Progenitor cell of endocrine pancreas (in vitro differentiated cells): ENCODE results near the gene GALNT15. TPM values are rescaled to one million over a fixed set of nuclear protein-coding genes. Genes with fewer than 3 reads are reported as not detected.

Source experiments
- DNase-seq: peaks from one replicate; pipeline ENCODE4 v3.0.0; 2021; ENCODE audit warnings: low spot score; ENCODE audit not compliant: unreplicated experiment
- H3K27ac Mint-ChIP-seq: 2 replicates; pipeline ENCODE4 v1.8.0; 2021; ENCODE audit warnings: mild to moderate bottlenecking, moderate library complexity, mixed read lengths
- H3K27me3 Mint-ChIP-seq: 2 replicates; pipeline ENCODE4 v1.8.0; 2021; ENCODE audit warnings: mixed read lengths
- H3K36me3 Mint-ChIP-seq: 2 replicates; pipeline ENCODE4 v1.8.0; 2022; ENCODE audit warnings: mixed read lengths; ENCODE audit not compliant: insufficient read depth
- H3K4me1 Mint-ChIP-seq: 2 replicates; pipeline ENCODE4 v1.8.0; 2021; ENCODE audit warnings: low read depth, mixed read lengths
- H3K4me3 Mint-ChIP-seq: 2 replicates; pipeline ENCODE4 v1.8.0; 2021; ENCODE audit warnings: low read depth, mild to moderate bottlenecking, moderate library complexity, mixed read lengths
- H3K9me3 Mint-ChIP-seq: 2 replicates; pipeline ENCODE4 v1.8.0; 2021; ENCODE audit warnings: low read depth, mixed read lengths
- total RNA-seq: library from RNA; stranded (reverse); gene quantifications from 2 replicates; pipeline ENCODE4 v1.2.1, GENCODE V29; 2021
- TF ChIP-seq, protein P1 (sequence below): fragments of 200-600 bp; sonication (generic); IDR thresholded peaks from one replicate; pipeline ENCODE4 v1.5.0; 2021; ENCODE audit warnings: antibody characterized with exemption, mild to moderate bottlenecking; ENCODE audit not compliant: unreplicated experiment

GALNT15 gene
- total RNA-seq, 1 donor from 2014 or later: 0.46 TPM

DNA sequence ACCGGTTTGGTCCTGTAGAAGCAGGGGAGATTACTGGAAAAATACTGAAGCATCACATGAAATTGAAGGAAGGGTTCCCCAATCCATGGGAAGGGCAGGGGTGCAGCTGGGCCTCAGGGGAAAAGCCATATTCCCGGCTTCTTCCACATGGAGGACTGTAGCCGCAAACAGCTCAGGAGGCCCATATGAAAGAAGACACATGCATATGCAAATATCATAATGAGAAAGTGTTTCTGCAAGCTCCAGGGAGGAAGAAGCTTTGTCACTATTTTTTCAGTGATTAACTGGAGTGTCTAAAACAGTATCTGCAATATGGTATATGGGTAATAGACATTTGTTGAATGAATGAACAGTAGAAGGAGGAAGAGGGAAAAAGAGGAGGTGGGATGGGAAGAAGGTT, 71.1 kb downstream of the GALNT15 start:
- no peaks in the 10 kb centered on the region for H3K36me3 Mint-ChIP-seq
- TF ChIP-seq, protein P1, sequence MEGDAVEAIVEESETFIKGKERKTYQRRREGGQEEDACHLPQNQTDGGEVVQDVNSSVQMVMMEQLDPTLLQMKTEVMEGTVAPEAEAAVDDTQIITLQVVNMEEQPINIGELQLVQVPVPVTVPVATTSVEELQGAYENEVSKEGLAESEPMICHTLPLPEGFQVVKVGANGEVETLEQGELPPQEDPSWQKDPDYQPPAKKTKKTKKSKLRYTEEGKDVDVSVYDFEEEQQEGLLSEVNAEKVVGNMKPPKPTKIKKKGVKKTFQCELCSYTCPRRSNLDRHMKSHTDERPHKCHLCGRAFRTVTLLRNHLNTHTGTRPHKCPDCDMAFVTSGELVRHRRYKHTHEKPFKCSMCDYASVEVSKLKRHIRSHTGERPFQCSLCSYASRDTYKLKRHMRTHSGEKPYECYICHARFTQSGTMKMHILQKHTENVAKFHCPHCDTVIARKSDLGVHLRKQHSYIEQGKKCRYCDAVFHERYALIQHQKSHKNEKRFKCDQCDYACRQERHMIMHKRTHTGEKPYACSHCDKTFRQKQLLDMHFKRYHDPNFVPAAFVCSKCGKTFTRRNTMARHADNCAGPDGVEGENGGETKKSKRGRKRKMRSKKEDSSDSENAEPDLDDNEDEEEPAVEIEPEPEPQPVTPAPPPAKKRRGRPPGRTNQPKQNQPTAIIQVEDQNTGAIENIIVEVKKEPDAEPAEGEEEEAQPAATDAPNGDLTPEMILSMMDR: no peak
- no peaks in the 10 kb centered on the region for H3K9me3 Mint-ChIP-seq
- no peak overlapping the region for H3K4me3 Mint-ChIP-seq
- no peak for DNase-seq
- H3K27ac Mint-ChIP-seq: no peak overlapping the region
- peaks cover 2% of the 10 kb centered on the region for H3K27me3 Mint-ChIP-seq
- H3K4me1 Mint-ChIP-seq: no peaks in the 10 kb centered on the region

DNA sequence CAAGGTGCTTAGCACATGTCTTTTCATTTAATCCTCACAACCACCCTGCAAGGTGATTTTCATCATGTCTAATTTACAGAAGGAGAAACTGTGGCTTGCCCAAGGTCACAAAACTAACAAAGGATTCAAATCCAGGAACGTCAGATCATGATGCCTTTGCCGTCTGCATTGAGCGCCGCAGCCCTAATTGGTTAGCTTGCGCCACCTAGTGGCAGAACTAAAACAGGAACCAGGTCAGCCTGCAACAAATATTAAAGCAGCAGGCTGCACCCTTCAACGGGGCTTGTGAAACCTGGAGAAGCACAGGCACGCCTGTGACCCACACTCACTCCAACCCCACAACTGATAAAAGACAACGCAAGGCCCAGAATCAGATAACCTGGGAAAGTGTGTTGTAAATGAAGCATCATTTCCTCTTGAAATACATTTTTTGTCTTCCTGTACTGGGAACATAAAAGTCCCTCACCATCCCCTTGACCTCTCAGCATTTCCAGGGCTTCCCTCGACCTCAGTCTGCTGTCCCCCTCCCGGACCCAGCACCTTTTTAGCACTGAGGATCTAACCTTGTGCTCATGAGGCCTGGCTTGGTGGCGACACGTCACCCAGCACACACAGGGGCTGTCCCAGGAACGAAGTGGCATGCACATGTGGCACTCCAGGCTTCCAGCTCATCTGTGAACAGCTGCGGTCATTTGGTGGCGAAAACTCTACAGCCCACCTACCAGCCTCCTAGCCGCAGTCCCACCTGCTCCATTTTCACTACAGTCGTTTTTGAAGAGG, 73.0 kb downstream of the GALNT15 start:
- peaks cover 4% of the 10 kb centered on the region for H3K4me1 Mint-ChIP-seq
- no peaks in the 10 kb centered on the region for H3K9me3 Mint-ChIP-seq
- no peak overlapping the region for H3K4me3 Mint-ChIP-seq
- no peaks in the 10 kb centered on the region for H3K27me3 Mint-ChIP-seq
- TF ChIP-seq, protein P1: peak; percentile 94
- DNase-seq: peak; percentile 70
- no peak overlapping the region for H3K27ac Mint-ChIP-seq
- H3K36me3 Mint-ChIP-seq: no peaks in the 10 kb centered on the region

DNA sequence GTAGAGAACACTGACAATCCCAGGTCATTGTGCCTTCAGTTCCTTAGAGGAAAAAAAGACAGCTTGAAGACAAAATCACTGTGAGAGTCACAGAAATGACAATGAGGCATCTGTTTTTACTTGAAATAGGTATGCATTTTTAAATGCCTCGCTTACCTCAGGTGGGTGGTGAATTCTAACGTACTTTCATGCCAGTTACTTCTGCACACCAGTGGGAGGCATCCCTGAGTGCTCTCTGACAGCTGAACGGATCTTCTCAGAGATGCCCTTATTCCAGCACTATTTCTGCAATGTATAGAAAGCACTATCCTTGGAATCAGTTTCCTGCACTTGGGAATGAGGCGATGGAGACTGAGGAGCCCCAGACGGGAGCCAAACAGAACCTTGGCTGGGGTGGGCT, 74.1 kb downstream of the GALNT15 start:
- no peaks in the 10 kb centered on the region for H3K9me3 Mint-ChIP-seq
- DNase-seq: no peak
- H3K27ac Mint-ChIP-seq: no peak overlapping the region
- peaks cover 4% of the 10 kb centered on the region for H3K4me1 Mint-ChIP-seq
- no peaks in the 10 kb centered on the region for H3K36me3 Mint-ChIP-seq
- H3K27me3 Mint-ChIP-seq: no peaks in the 10 kb centered on the region
- H3K4me3 Mint-ChIP-seq: no peak overlapping the region
- TF ChIP-seq, protein P1: no peak

DNA sequence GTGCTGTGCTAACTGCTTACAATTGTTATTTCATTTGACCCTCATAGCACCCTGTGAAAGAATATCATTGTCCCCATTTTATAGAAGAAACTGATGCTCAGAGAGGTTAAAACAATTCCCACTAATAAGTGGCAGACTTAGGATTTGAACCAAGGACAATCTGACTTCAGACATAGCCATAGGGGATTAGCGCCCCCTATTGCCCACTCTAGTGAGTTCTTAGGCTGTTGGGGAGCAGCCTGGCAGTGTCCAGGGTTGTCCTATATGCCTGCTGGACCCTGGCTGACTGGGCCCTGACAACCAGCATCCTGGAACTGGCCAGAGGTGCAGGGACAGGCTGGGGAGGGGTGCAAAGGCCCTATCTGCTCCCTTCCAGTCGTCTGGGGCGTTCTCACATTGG, 74.9 kb downstream of the GALNT15 start:
- no peaks in the 10 kb centered on the region for H3K9me3 Mint-ChIP-seq
- H3K27ac Mint-ChIP-seq: no peak overlapping the region
- TF ChIP-seq, protein P1: peak; percentile 41
- H3K4me1 Mint-ChIP-seq: peaks cover 4% of the 10 kb centered on the region
- DNase-seq: no peak
- H3K36me3 Mint-ChIP-seq: no peaks in the 10 kb centered on the region
- no peaks in the 10 kb centered on the region for H3K27me3 Mint-ChIP-seq
- no peak overlapping the region for H3K4me3 Mint-ChIP-seq

DNA sequence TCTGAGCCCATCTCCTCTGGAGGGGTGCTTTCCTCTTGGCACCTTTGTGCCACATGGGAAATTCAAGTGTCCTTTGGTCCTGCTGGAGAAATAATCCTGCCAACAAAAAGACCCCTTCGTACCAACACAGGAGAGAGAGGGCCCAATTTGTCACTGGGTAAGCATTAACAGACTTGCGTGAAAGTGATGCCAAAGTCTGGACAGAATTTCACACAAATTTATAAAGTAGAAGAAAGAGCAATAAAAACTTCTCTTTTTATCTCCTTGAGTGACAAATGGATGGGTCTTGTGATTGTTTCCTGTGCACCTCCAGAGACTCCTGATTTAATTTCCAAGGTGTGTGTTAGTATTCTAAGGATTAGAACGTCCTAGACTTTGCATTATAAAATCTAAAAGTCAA, 75.4 kb downstream of the GALNT15 start:
- TF ChIP-seq, protein P1: no peak
- Mint-ChIP-seq H3K27ac (no peak overlapping the region), H3K9me3 (no peaks in the 10 kb centered on the region), H3K36me3 (no peaks in the 10 kb centered on the region), H3K27me3 (no peaks in the 10 kb centered on the region), H3K4me3 (no peak overlapping the region), H3K4me1 (peaks cover 4% of the 10 kb centered on the region)
- no peak for DNase-seq
